Hepatocyte (in vitro differentiated cells): ENCODE results near the gene OPCML. TPM values are rescaled to one million over a fixed set of nuclear protein-coding genes. Genes with fewer than 3 reads are reported as not detected.

Experiments used
- DNase-seq: peaks from one replicate; pipeline ENCODE4 v3.0.0-alpha.2; 2016; ENCODE audit warnings: low spot score
- H2AFZ ChIP-seq: fragments of 200-600 bp; sonication (generic); 2 replicates; pipeline ENCODE4 v1.6.0; 2016; ENCODE audit warnings: antibody characterized with exemption, mild to moderate bottlenecking
- H3K27ac ChIP-seq: fragments of 200-600 bp; sonication (generic); 2 replicates; pipeline ENCODE4 v1.5.1; 2016; ENCODE audit warnings: mild to moderate bottlenecking
- H3K27me3 ChIP-seq: fragments of 200-600 bp; sonication (generic); 2 replicates; pipeline ENCODE4 v1.6.1; 2016
- H3K36me3 ChIP-seq: fragments of 200-600 bp; sonication (generic); replicated peaks from 2 replicates; pipeline ENCODE4 v1.5.1; 2016; ENCODE audit warnings: low read depth; ENCODE audit not compliant: insufficient read depth
- H3K4me1 ChIP-seq: fragments of 200-600 bp; sonication (generic); 2 replicates; pipeline ENCODE4 v1.5.1; 2016; ENCODE audit warnings: mild to moderate bottlenecking, moderate library complexity; ENCODE audit not compliant: insufficient read depth
- H3K4me2 ChIP-seq: fragments of 200-600 bp; sonication (generic); 2 replicates; pipeline ENCODE4 v1.6.0; 2016
- H3K4me3 ChIP-seq: fragments of 200-600 bp; sonication (generic); 2 replicates; pipeline ENCODE4 v1.5.1; 2016; ENCODE audit warnings: mild to moderate bottlenecking
- H3K79me2 ChIP-seq: fragments of 200-600 bp; sonication (generic); 2 replicates; pipeline ENCODE4 v1.6.0; 2017; ENCODE audit warnings: mild to moderate bottlenecking
- H3K9me2 ChIP-seq: fragments of 200-600 bp; sonication (generic); replicated peaks from 2 replicates; pipeline ENCODE4 v1.6.0; 2017; ENCODE audit warnings: mild to moderate bottlenecking; ENCODE audit not compliant: insufficient read depth
- H3K9me3 ChIP-seq: fragments of 200-600 bp; sonication (generic); 2 replicates; pipeline ENCODE4 v1.5.1; 2016; ENCODE audit warnings: low read depth, mild to moderate bottlenecking
- H4K20me1 ChIP-seq: fragments of 200-600 bp; sonication (generic); 2 replicates; pipeline ENCODE4 v1.6.0; 2016; ENCODE audit warnings: mild to moderate bottlenecking; ENCODE audit not compliant: insufficient read depth, poor library complexity, severe bottlenecking
- CTCF ChIP-seq: fragments of 200-600 bp; sonication (generic); IDR thresholded peaks from 2 replicates; pipeline ENCODE4 v1.5.1; 2016; ENCODE audit warnings: antibody characterized with exemption, mild to moderate bottlenecking; ENCODE audit not compliant: poor library complexity
- EZH2 ChIP-seq: fragments of 200-600 bp; sonication (generic); IDR thresholded peaks from 2 replicates; pipeline ENCODE4 v1.6.1; 2016; ENCODE audit warnings: antibody characterized with exemption, mild to moderate bottlenecking, borderline replicate concordance
- EZH2phosphoT487 ChIP-seq: fragments of 200-600 bp; sonication (generic); IDR thresholded peaks from one replicate; pipeline ENCODE4 v1.6.1; 2018; ENCODE audit warnings: antibody characterized with exemption, mild to moderate bottlenecking, low read depth, moderate library complexity; ENCODE audit not compliant: unreplicated experiment, severe bottlenecking
- WGBS: methylation state at CpG from one replicate; pipeline ENCODE4 v1.1.6; 2016; ENCODE audit warnings: low lambda C conversion rate; ENCODE audit errors: missing lambda C conversion rate; 5-methylcytosine and 5-hydroxymethylcytosine counted together
- polyA plus RNA-seq: library from polyadenylated mRNA; unstranded; fragments of >200 nt; fragmentation: Nextera tagmentation; extraction: Ambion mirVana; gene quantifications from 2 replicates; pipeline ENCODE4 v1.2.1, GENCODE V29; 2016
- total RNA-seq: library from RNA; depleted of rRNA; stranded (reverse); fragments of >200 nt; gene quantifications from 2 replicates; pipeline ENCODE4 v1.2.3, GENCODE V29; 2014

OPCML gene
- total and polyA plus RNA-seq, 2 experiments from 2014 or later, result 0.37 to 0.98 TPM

GRCh38 chr11:132728026-132728425 lies 804.3 kb downstream of the OPCML start:
- no peak overlapping the region for H3K4me3 ChIP-seq
- no peaks in the 10 kb centered on the region for H3K4me1 ChIP-seq
- H2AFZ ChIP-seq, result no peak overlapping the region
- no peak overlapping the region for H3K27ac ChIP-seq
- H3K9me3 ChIP-seq, result no peaks in the 10 kb centered on the region
- WGBS, result 87% methylated on average over 14 of the region's 14 CpGs
- no peaks in the 10 kb centered on the region for H3K9me2 ChIP-seq
- TF ChIP-seq EZH2, result no peak
- no peak for TF ChIP-seq CTCF
- no peak for TF ChIP-seq EZH2phosphoT487
- no peaks in the 10 kb centered on the region for H3K27me3 ChIP-seq
- no peaks in the 10 kb centered on the region for H3K36me3 ChIP-seq
- no peaks in the 10 kb centered on the region for H4K20me1 ChIP-seq
- H3K79me2 ChIP-seq, result no peaks in the 10 kb centered on the region
- no peak for DNase-seq
- H3K4me2 ChIP-seq, result no peak overlapping the region

GRCh38 chr11:132721526-132721925 lies 810.8 kb downstream of the OPCML start:
- Histone ChIP-seq H4K20me1 (no peaks in the 10 kb centered on the region), H3K79me2 (no peaks in the 10 kb centered on the region), H3K9me2 (no peaks in the 10 kb centered on the region), H3K36me3 (no peaks in the 10 kb centered on the region), H3K9me3 (no peaks in the 10 kb centered on the region), H3K27ac (no peak overlapping the region), H3K27me3 (no peaks in the 10 kb centered on the region), H3K4me3 (no peak overlapping the region), H3K4me1 (no peaks in the 10 kb centered on the region), H3K4me2 (no peak overlapping the region), H2AFZ (no peak overlapping the region)
- 88% methylated on average over 5 of the region's 5 CpGs for WGBS
- TF ChIP-seq EZH2phosphoT487 (no peak), EZH2 (no peak), CTCF (no peak)
- DNase-seq, result no peak

GRCh38 chr11:132719684-132720083 lies 812.6 kb downstream of the OPCML start:
- H2AFZ ChIP-seq, result no peak overlapping the region
- H3K9me2 ChIP-seq, result no peaks in the 10 kb centered on the region
- H3K36me3 ChIP-seq, result no peaks in the 10 kb centered on the region
- H4K20me1 ChIP-seq, result no peaks in the 10 kb centered on the region
- no peak for DNase-seq
- no peaks in the 10 kb centered on the region for H3K27me3 ChIP-seq
- no peak overlapping the region for H3K4me3 ChIP-seq
- WGBS, result 89% methylated on average over 4 of the region's 4 CpGs
- no peak overlapping the region for H3K4me2 ChIP-seq
- no peaks in the 10 kb centered on the region for H3K9me3 ChIP-seq
- TF ChIP-seq CTCF (no peak), EZH2 (no peak), EZH2phosphoT487 (no peak)
- H3K4me1 ChIP-seq, result no peaks in the 10 kb centered on the region
- no peaks in the 10 kb centered on the region for H3K79me2 ChIP-seq
- H3K27ac ChIP-seq, result no peak overlapping the region
